ENCODE results near the gene ARFRP1. TPM values are rescaled to one million over a fixed set of nuclear protein-coding genes. Genes with fewer than 3 reads are reported as not detected.

Gene ARFRP1
- total and polyA plus RNA-seq, 2 of the 4 experiments (the other 2 are of a cell fraction): 25.3 to 36.6 TPM

DNA sequence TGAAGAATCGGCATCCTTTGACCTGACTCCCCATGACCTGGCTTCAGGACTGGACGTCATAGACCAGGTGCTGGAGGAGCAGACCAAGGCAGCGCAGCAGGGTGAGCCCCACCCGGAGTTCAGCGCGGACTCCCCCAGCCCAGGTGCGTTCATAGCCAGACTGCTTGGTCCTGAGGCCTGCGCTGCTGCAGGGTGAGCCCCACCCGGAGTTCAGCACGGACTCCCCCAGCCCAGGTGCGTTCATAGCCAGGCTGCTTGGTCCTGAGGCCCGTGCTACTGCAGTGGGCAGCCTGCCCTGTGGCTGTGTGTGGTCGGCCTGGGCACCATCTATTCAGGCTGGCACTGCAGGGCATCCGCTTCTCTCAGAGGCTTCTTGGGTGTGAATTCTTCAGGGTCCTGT is 33.8 kb downstream of the ARFRP1 start:
- 94% methylated on average over 2 of the region's 14 CpGs; no CpG with 5 or more reads in 1 of the 2 experiments for WGBS, 2 experiments (ENCODE audit: extremely low coverage in 2 of 2, insufficient read length in 1 of 2)
- Histone ChIP-seq H4K5ac (ENCODE audit: low read depth, low read length) (no peak overlapping the region), H2AK9ac (replicated peaks; ENCODE audit: low read depth, low read length, poor library complexity) (peak overlapping the region; percentile 50), H3K4ac (ENCODE audit: low read depth, low read length) (no peak overlapping the region), H4K20me1 (ENCODE audit: insufficient read depth, low read length) (no peaks in the 10 kb centered on the region), H3K56ac (ENCODE audit: extremely low read depth, insufficient read depth, low read length) (no peak overlapping the region), H3K14ac (replicated peaks; ENCODE audit: low read depth, low read length) (no peak overlapping the region), H2BK5ac (ENCODE audit: low read depth, low read length, poor library complexity, severe bottlenecking) (no peak overlapping the region), H3K9ac (ENCODE audit: low read depth, low read length) (no peak overlapping the region), H3K18ac (ENCODE audit: low read depth, low read length) (no peak overlapping the region), H2AK5ac (ENCODE audit: low read depth, low read length) (no peak overlapping the region), H2BK20ac (ENCODE audit: low read depth, low read length) (no peak overlapping the region), H2BK15ac (ENCODE audit: low read depth, low read length) (no peak overlapping the region), H4K91ac (ENCODE audit: insufficient read depth, low read depth, low read length) (no peak overlapping the region), H3K9me3 (ENCODE audit: control insufficient read depth, insufficient read depth, low read length) (no peaks in the 10 kb centered on the region), H3K4me3 (ENCODE audit: insufficient read depth, low read depth, low read length) (no peak overlapping the region), H3K27me3 (ENCODE audit: control insufficient read depth, insufficient read depth, low read length) (no peaks in the 10 kb centered on the region), H2AFZ (replicated peaks; ENCODE audit: low read length, poor library complexity) (no peak overlapping the region), H3K79me1 (ENCODE audit: low read depth in 1 of 2, low read length in 2 of 2) (peaks cover 0 to 2% of the 10 kb centered on the region in 2 experiments; a peak in 2 of 4 replicates), H4K8ac (ENCODE audit: low read depth in 2 of 2, low read length in 2 of 2) (no peak overlapping the region), H3K23ac (ENCODE audit: low read depth, low read length) (no peak overlapping the region), H3K36me3 (ENCODE audit: control insufficient read depth, insufficient read depth, low read length) (peaks cover 43% of the 10 kb centered on the region), H3K4me2 (ENCODE audit: low read depth, low read length) (no peak overlapping the region), H3K9me1 (ENCODE audit: insufficient read depth, low read length) (no peaks in the 10 kb centered on the region; the same call in 1 of the 2 replicates), H3K27ac (ENCODE audit: insufficient read depth, low read length) (no peak overlapping the region), H2BK120ac (ENCODE audit: low read depth, low read length) (no peak overlapping the region), H3K4me1 (ENCODE audit: control insufficient read depth, insufficient read depth, low read length) (no peaks in the 10 kb centered on the region)
- no TSS peak for BruUV-seq (replicated peaks)
- in situ Hi-C loops (cut with MboI; ENCODE audit: low sequenced_read_pairs) (no loop called here), dilution Hi-C loops (cut with HindIII; ENCODE audit: low sequenced_read_pairs, unreplicated experiment) (no loop called here), intact Hi-C loops (cut with micrococcal nuclease) (no loop called here)
- CTCF ChIA-PET: no interaction called here
- no peak for ATAC-seq (ENCODE audit: low read depth)
- POLR2A ChIA-PET (ENCODE audit: unreplicated experiment): no interaction called here
- TF ChIP-seq, protein P1, sequence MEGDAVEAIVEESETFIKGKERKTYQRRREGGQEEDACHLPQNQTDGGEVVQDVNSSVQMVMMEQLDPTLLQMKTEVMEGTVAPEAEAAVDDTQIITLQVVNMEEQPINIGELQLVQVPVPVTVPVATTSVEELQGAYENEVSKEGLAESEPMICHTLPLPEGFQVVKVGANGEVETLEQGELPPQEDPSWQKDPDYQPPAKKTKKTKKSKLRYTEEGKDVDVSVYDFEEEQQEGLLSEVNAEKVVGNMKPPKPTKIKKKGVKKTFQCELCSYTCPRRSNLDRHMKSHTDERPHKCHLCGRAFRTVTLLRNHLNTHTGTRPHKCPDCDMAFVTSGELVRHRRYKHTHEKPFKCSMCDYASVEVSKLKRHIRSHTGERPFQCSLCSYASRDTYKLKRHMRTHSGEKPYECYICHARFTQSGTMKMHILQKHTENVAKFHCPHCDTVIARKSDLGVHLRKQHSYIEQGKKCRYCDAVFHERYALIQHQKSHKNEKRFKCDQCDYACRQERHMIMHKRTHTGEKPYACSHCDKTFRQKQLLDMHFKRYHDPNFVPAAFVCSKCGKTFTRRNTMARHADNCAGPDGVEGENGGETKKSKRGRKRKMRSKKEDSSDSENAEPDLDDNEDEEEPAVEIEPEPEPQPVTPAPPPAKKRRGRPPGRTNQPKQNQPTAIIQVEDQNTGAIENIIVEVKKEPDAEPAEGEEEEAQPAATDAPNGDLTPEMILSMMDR (conservative IDR thresholded peaks at IDR 0.05; ENCODE audit: low read depth, low read length): no peak
- TF ChIP-seq, protein P2, sequence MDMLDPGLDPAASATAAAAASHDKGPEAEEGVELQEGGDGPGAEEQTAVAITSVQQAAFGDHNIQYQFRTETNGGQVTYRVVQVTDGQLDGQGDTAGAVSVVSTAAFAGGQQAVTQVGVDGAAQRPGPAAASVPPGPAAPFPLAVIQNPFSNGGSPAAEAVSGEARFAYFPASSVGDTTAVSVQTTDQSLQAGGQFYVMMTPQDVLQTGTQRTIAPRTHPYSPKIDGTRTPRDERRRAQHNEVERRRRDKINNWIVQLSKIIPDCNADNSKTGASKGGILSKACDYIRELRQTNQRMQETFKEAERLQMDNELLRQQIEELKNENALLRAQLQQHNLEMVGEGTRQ (IDR thresholded peaks at IDR 0.05; ENCODE audit: low read depth, low read length): no peak
- no peak for DNase-seq
